Calu3 (cell line): ENCODE measurements around the gene SLC25A48. TPM values are rescaled to one million over a fixed set of nuclear protein-coding genes. Genes with fewer than 3 reads are reported as not detected.
A peak's percentile ranks its signal among the peaks of the same experiment; 100 is the strongest.

Experiments
- BruUV-seq: library from RNA; stranded (reverse); fragments of 400-500 nt; replicated peaks from 2 replicates; lab custom pipeline; 2021; lab: Mats Ljungman, UMichigan
- CTCF ChIA-PET: fragments of 300-600 bp; sonication (Branson Sonifier 250); formaldehyde crosslinking; loops from one replicate; lab custom pipeline; 2022; ENCODE audit warnings: antibody characterized with exemption; lab: Charles Lee
- DNase-seq: peaks from one replicate; pipeline ENCODE4 v3.0.0; 2022
- H3K27ac Mint-ChIP-seq: one replicate; pipeline ENCODE4 v1.8.0; 2022; ENCODE audit warnings: mixed read lengths; ENCODE audit not compliant: unreplicated experiment
- H3K27me3 Mint-ChIP-seq: one replicate; pipeline ENCODE4 v1.8.0; 2022; ENCODE audit warnings: mixed read lengths; ENCODE audit not compliant: unreplicated experiment
- H3K36me3 Mint-ChIP-seq: one replicate; pipeline ENCODE4 v1.8.0; 2022; ENCODE audit warnings: mild to moderate bottlenecking, moderate library complexity, mixed read lengths; ENCODE audit not compliant: insufficient read depth, unreplicated experiment
- H3K4me1 Mint-ChIP-seq: one replicate; pipeline ENCODE4 v1.8.0; 2022; ENCODE audit warnings: mild to moderate bottlenecking, low read depth, mixed read lengths; ENCODE audit not compliant: unreplicated experiment
- H3K4me3 Mint-ChIP-seq: one replicate; pipeline ENCODE4 v1.8.0; 2022; ENCODE audit warnings: mild to moderate bottlenecking, low read depth, moderate library complexity, mixed read lengths; ENCODE audit not compliant: unreplicated experiment
- H3K9me3 Mint-ChIP-seq: one replicate; pipeline ENCODE4 v1.8.0; 2022; ENCODE audit warnings: low read depth, mixed read lengths; ENCODE audit not compliant: unreplicated experiment
- intact Hi-C: fragments of 100-400 bp; cut with micrococcal nuclease; formaldehyde crosslinking; loops from one replicate; pipeline ENCODE4 v1.10.0; 2022; ENCODE audit not compliant: unreplicated experiment
- total RNA-seq: library from RNA; stranded (reverse); gene quantifications from 2 replicates; pipeline ENCODE4 v1.2.3, GENCODE V29; 2022
- TF ChIP-seq, protein P1 (sequence below): fragments of 200-600 bp; IDR thresholded peaks from one replicate; pipeline ENCODE4 v1.8.0; 2022; ENCODE audit warnings: antibody characterized with exemption; ENCODE audit not compliant: unreplicated experiment

Gene SLC25A48
- total RNA-seq, 1 experiment from 2014 or later: not detected

DNA sequence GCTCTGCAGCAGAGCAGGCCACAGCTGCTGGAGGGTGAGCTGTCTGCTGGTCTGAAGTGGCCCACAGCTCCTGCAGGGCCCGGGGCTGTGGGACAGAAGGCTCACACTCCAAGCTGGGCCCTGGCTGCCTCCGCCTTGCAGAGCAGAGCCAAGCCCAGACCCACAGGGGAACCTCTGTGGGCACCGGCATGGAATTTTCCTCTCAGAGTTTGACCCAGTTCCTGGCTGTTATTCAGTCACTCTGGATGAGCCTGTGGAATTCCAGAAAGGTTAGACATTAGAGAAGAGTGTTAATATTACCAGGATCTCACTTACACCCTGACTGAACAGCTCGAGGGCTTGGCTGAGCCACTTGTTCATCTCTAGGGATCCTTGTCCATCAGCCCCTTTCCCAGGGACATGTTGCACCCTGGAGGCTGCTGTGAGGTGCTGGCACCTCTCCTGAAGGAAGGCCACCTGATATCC is 43.7 kb downstream of the SLC25A48 start:
- BruUV-seq: no TSS peak
- no peak for DNase-seq
- Mint-ChIP-seq H3K4me3 (no peak overlapping the region), H3K9me3 (no peaks in the 10 kb centered on the region), H3K4me1 (peaks cover 10% of the 10 kb centered on the region), H3K27me3 (peaks cover 99% of the 10 kb centered on the region), H3K36me3 (no peaks in the 10 kb centered on the region), H3K27ac (no peak overlapping the region)
- CTCF ChIA-PET: no interaction called here
- intact Hi-C loops: no loop called here
- TF ChIP-seq, protein P1, sequence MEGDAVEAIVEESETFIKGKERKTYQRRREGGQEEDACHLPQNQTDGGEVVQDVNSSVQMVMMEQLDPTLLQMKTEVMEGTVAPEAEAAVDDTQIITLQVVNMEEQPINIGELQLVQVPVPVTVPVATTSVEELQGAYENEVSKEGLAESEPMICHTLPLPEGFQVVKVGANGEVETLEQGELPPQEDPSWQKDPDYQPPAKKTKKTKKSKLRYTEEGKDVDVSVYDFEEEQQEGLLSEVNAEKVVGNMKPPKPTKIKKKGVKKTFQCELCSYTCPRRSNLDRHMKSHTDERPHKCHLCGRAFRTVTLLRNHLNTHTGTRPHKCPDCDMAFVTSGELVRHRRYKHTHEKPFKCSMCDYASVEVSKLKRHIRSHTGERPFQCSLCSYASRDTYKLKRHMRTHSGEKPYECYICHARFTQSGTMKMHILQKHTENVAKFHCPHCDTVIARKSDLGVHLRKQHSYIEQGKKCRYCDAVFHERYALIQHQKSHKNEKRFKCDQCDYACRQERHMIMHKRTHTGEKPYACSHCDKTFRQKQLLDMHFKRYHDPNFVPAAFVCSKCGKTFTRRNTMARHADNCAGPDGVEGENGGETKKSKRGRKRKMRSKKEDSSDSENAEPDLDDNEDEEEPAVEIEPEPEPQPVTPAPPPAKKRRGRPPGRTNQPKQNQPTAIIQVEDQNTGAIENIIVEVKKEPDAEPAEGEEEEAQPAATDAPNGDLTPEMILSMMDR: no peak

DNA sequence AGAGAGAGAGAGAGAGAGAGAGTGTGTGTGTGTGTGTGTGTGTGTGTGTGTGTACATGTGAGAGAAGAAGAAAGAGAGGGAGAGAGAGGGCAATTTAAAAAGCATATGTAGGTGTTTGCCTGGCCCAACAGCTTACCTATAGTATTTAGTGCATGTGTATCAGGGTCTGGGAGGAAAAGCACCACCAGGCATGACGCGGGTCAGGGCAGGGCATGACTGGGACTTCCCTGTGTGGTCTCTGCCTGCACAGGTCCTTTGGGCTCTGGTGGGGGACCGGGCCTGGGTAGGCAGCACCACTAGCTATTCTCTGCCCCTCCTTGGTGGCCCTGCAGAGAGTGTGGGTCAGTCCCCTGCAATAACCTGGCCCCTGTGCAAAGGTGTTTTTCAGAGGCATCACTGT is 45.1 kb downstream of the SLC25A48 start:
- Mint-ChIP-seq H3K4me1 (peaks cover 10% of the 10 kb centered on the region), H3K4me3 (no peak overlapping the region), H3K27ac (no peak overlapping the region), H3K36me3 (no peaks in the 10 kb centered on the region), H3K9me3 (no peaks in the 10 kb centered on the region), H3K27me3 (peaks cover 99% of the 10 kb centered on the region)
- DNase-seq: no peak
- CTCF ChIA-PET: interaction anchor here (0.6 to 1.2 kb wide), 2 partner anchors 61 to 326 kb away, joined by 3 to 4 read pairs; no protein-coding TSS in a partner anchor
- no TSS peak for BruUV-seq
- TF ChIP-seq, protein P1: no peak
- intact Hi-C loops: no loop called here

DNA sequence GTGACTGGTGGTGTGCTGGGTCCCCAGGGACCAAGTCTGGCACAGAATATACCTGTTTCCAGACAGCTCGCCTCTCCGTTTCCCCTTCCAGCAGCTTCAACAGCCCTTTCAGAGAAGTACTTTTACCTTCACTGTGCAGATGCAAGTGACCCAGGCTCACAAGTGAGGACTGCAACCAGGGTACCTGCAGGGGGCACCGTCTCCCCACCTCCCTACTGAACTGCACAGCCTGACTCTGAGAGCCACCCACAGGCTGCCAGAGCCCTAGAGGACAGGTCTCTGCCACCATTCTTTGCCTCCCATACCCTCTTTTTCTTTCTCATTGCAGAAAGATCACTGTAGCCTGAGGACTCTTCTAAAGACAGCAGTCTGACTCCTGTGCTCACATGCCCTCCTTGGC is 45.8 kb downstream of the SLC25A48 start:
- peak; percentile 67 for DNase-seq

DNA sequence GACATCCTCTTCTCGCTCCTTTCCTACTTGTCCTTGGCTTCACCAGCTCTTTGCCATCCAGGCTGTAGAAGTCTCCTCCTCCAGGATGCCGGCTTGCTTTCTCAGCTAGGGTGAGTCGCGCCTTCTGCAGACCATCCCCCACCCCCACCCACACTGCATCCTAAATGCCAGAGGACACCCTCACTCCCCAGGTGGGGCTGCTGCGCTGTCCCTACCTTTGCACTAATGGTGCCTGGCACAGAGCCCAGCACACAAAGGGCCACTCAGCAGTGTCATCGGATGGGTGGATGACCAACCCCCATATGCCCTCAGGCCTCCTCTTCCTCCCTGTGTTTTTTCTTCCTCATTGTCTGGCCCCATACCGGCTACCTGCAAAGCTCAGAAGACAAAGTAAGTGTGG is 46.3 kb downstream of the SLC25A48 start:
- Mint-ChIP-seq H3K4me3 (no peak overlapping the region), H3K27me3 (peaks cover 99% of the 10 kb centered on the region), H3K9me3 (no peaks in the 10 kb centered on the region), H3K4me1 (peaks cover 10% of the 10 kb centered on the region), H3K36me3 (no peaks in the 10 kb centered on the region), H3K27ac (no peak overlapping the region)
- BruUV-seq: no TSS peak
- CTCF ChIA-PET: interaction anchor here (0.8 kb wide), 1 partner anchor 12 kb away, joined by 3 read pairs; no protein-coding TSS in a partner anchor
- no peak for DNase-seq
- TF ChIP-seq, protein P1: no peak
- intact Hi-C loops: no loop called here

More for the DNA sequence above, 45.8 kb downstream of the SLC25A48 start:
- Mint-ChIP-seq H3K4me3 (no peak overlapping the region), H3K27ac (no peak overlapping the region), H3K4me1 (peaks cover 10% of the 10 kb centered on the region), H3K27me3 (peaks cover 99% of the 10 kb centered on the region), H3K36me3 (no peaks in the 10 kb centered on the region), H3K9me3 (no peaks in the 10 kb centered on the region)
- TF ChIP-seq, protein P1: peak; percentile 21
- intact Hi-C loops: no loop called here
- no TSS peak for BruUV-seq
- CTCF ChIA-PET: interaction anchor here (1.2 kb wide), 1 partner anchor 325 kb away, joined by 3 read pairs; no protein-coding TSS in a partner anchor
